Prostate gland (tissue), 2 donors: Measurements from ENCODE around the gene NTRK2. TPM values are rescaled to one million over a fixed set of nuclear protein-coding genes. Genes with fewer than 3 reads are reported as not detected.

Experiments used
- DNase-seq: peaks from one replicate; pipeline ENCODE4 v3.0.0-alpha.2; 2019; ENCODE audit warnings: low spot score
- H3K27ac ChIP-seq, 2 donors: fragments of 200-600 bp; sonication (generic); 2 replicates each; pipeline ENCODE4 v1.5.1; 2017 to 2019
- H3K27me3 ChIP-seq: fragments of 200-600 bp; sonication (generic); replicated peaks from 2 replicates; pipeline ENCODE4 v1.5.1; 2019; ENCODE audit not compliant: insufficient read depth
- H3K36me3 ChIP-seq, 2 donors: fragments of 200-600 bp; sonication (generic); 1 replicate in 1 of 2; 2 replicates in 1 of 2; pipeline versions ENCODE4 v1.5.1 to v1.8.1; 2017 to 2019
- H3K4me1 ChIP-seq: fragments of 200-600 bp; sonication (generic); replicated peaks from 2 replicates; pipeline ENCODE4 v1.5.1; 2019
- H3K4me3 ChIP-seq, 2 donors: fragments of 200-600 bp; sonication (generic); 2 replicates each; pipeline ENCODE4 v1.5.1; 2017 to 2019
- H3K9me3 ChIP-seq: fragments of 200-600 bp; sonication (generic); 2 replicates; pipeline ENCODE4 v1.5.1; 2017
- POLR2A ChIP-seq: fragments of 450-650 bp; IDR thresholded peaks from one replicate; pipeline ENCODE4 v1.6.1; 2016; ENCODE audit warnings: antibody characterized with exemption, mild to moderate bottlenecking
- POLR2AphosphoS5 ChIP-seq: sonication (generic); formaldehyde crosslinking; IDR thresholded peaks from one replicate; pipeline ENCODE4 v1.6.1; 2017; ENCODE audit warnings: antibody characterized with exemption
- WGBS: methylation state at CpG from one replicate; pipeline ENCODE4 v1.1.5; 2018; 5-methylcytosine and 5-hydroxymethylcytosine counted together
- intact Hi-C: fragments of 100-400 bp; cut with DNase I; formaldehyde crosslinking; loops from one replicate; pipeline ENCODE4 v1.14.2; 2022
- total RNA-seq, 2 donors: library from RNA; depleted of rRNA; stranded (reverse); fragments of >200 nt; gene quantifications; one replicate each; pipeline ENCODE4 v1.1.0, GENCODE V29; 2016
- TF ChIP-seq, protein P1 (sequence below), 4 experiments: fragments of 200-600 bp in 2 of 4; fragments of 450-650 bp in 2 of 4; sonication (generic) in 2 of 4; IDR thresholded peaks; 1 replicate in 3 of 4; 2 replicates in 1 of 4; pipeline ENCODE4 v1.5.1; 2016 to 2019; ENCODE audit warnings: antibody characterized with exemption in 4 of 4, mild to moderate bottlenecking in 2 of 4, moderate library complexity in 2 of 4

The NTRK2 gene
- total RNA-seq, 2 donors from 2014 or later = 2.3 to 11.1 TPM

DNA sequence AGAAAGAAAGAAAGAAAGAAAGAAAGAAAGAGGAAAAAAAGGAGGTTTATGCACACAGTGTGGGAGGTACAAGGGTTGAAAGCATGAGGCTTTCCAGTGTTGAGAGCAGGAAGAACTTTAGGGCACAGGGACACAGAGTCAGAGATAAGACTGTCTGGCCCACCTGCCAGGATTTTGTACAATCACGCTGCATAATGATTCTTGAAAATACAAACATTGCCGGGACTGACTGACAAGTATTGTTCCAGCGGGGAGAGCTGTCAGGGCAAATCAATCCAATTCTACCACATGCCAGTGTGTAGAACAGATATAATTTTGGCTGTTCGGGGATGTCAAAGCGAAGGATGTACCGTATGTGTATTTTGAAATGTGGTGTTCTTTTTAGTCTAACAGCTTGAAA is 254.7 kb downstream of the NTRK2 start:
- no peaks in the 10 kb centered on the region for H3K27me3 ChIP-seq
- WGBS = 86% methylated on average over 6 of the region's 6 CpGs
- H3K4me1 ChIP-seq = no peaks in the 10 kb centered on the region
- no peak overlapping the region for H3K27ac ChIP-seq
- H3K9me3 ChIP-seq = no peaks in the 10 kb centered on the region
- no peak for DNase-seq
- intact Hi-C loops = loop anchor here (10.0 kb wide), 1 partner anchor 69 kb away; no protein-coding TSS in a partner anchor
- no peak for TF ChIP-seq POLR2A
- TF ChIP-seq POLR2AphosphoS5 = no peak
- TF ChIP-seq, protein P1, sequence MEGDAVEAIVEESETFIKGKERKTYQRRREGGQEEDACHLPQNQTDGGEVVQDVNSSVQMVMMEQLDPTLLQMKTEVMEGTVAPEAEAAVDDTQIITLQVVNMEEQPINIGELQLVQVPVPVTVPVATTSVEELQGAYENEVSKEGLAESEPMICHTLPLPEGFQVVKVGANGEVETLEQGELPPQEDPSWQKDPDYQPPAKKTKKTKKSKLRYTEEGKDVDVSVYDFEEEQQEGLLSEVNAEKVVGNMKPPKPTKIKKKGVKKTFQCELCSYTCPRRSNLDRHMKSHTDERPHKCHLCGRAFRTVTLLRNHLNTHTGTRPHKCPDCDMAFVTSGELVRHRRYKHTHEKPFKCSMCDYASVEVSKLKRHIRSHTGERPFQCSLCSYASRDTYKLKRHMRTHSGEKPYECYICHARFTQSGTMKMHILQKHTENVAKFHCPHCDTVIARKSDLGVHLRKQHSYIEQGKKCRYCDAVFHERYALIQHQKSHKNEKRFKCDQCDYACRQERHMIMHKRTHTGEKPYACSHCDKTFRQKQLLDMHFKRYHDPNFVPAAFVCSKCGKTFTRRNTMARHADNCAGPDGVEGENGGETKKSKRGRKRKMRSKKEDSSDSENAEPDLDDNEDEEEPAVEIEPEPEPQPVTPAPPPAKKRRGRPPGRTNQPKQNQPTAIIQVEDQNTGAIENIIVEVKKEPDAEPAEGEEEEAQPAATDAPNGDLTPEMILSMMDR (IDR thresholded peaks at IDR 0.05) = no peak
- H3K4me3 ChIP-seq = no peak overlapping the region
- H3K36me3 ChIP-seq = no peaks in the 10 kb centered on the region

DNA sequence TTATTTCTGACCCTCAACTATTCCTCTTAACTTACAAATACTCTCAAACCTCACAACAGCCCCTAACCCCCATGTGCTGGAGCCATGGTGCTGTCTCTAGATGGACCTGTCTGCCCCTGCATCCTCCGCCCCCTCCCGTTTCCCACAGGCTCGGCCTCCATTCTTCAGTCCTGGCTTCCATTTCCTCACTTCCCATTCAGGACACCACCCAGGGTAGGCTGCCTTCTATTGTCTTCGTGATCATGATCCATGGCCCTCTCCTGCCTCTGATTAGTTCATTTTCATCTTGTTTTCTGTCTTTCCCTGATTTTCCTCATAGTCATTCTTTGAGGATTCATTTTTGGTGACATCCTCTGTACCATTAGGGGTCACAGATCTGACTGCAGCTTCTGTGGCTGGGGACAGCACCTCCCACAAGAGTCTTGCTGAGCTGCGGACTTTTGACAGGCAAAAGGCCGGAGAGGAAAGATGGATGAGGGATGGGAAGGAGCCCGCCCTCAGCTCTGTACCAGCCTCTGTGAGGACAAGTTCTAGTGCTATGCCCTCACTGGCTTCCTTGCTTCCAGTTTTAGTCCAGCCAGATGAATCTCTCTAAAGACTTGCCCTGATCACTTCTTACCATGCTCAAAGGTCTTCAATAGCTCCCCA is 255.8 kb downstream of the NTRK2 start:
- Histone ChIP-seq H3K27ac (no peak overlapping the region), H3K36me3 (no peaks in the 10 kb centered on the region), H3K4me1 (no peaks in the 10 kb centered on the region), H3K9me3 (no peaks in the 10 kb centered on the region), H3K4me3 (no peak overlapping the region), H3K27me3 (no peaks in the 10 kb centered on the region)
- DNase-seq = no peak
- no peak for TF ChIP-seq POLR2AphosphoS5
- no peak for TF ChIP-seq POLR2A
- TF ChIP-seq, protein P1 (IDR thresholded peaks at IDR 0.05) = no peak
- intact Hi-C loops = loop anchor here (10.0 kb wide), 1 partner anchor 71 kb away; no protein-coding TSS in a partner anchor
- WGBS = 94% methylated on average over 7 of the region's 7 CpGs

DNA sequence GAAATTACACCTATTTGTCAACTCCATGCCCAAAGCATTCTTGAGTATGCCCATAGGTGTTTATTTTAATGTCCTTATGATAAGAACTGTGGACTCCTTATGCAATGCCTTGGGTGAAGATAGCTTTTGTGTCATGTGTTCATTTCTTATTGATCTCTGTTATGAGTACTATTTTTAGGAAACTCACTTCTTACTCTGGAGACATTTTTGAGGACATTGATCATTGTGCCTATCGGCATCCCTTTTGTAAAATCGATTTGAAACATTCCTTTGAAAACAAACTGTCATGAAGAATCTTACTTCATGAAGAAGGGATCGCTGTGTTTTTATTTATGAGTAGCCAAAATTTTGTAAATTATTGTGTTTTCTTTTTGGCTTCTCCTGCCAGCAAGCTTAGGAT is 257.3 kb downstream of the NTRK2 start:
- TF ChIP-seq POLR2A = no peak
- TF ChIP-seq, protein P1 (IDR thresholded peaks at IDR 0.05) = no peak
- no peak for TF ChIP-seq POLR2AphosphoS5
- H3K9me3 ChIP-seq = no peaks in the 10 kb centered on the region
- no peak overlapping the region for H3K27ac ChIP-seq
- intact Hi-C loops = loop anchor here (10.0 kb wide), 1 partner anchor 72 kb away; no protein-coding TSS in a partner anchor
- WGBS = over 99% methylated on average over 3 of the region's 3 CpGs
- DNase-seq = no peak
- H3K27me3 ChIP-seq = no peaks in the 10 kb centered on the region
- H3K4me1 ChIP-seq = no peaks in the 10 kb centered on the region
- H3K4me3 ChIP-seq = no peak overlapping the region
- no peaks in the 10 kb centered on the region for H3K36me3 ChIP-seq

DNA sequence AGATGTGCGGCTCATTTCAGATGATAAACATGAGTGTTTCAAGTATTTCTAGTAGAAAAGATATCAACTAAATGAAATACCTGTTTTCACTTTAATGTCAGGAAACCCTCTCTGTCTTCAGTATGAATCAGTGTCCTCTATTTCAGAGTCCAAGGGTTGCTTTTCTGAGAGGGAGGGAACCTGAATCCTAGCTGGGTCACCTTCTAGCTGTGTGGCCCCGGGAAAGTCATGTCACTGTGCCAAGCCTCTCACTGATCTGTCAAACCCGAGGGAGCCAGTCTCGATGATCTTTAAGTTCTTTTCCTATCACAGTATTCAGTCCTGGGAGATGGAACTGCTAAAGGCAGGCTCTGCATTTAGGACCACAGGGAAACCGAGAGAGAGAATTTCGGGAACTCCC is 258.9 kb downstream of the NTRK2 start:
- WGBS = 88% methylated on average over 6 of the region's 6 CpGs
- intact Hi-C loops = loop anchor here (10.0 kb wide), 1 partner anchor 74 kb away; no protein-coding TSS in a partner anchor
- H3K9me3 ChIP-seq = no peaks in the 10 kb centered on the region
- no peaks in the 10 kb centered on the region for H3K4me1 ChIP-seq
- H3K27me3 ChIP-seq = no peaks in the 10 kb centered on the region
- TF ChIP-seq, protein P1 (IDR thresholded peaks at IDR 0.05) = no peak
- TF ChIP-seq POLR2AphosphoS5 (no peak), POLR2A (no peak)
- DNase-seq = no peak
- H3K27ac ChIP-seq = no peak overlapping the region
- no peak overlapping the region for H3K4me3 ChIP-seq
- no peaks in the 10 kb centered on the region for H3K36me3 ChIP-seq

DNA sequence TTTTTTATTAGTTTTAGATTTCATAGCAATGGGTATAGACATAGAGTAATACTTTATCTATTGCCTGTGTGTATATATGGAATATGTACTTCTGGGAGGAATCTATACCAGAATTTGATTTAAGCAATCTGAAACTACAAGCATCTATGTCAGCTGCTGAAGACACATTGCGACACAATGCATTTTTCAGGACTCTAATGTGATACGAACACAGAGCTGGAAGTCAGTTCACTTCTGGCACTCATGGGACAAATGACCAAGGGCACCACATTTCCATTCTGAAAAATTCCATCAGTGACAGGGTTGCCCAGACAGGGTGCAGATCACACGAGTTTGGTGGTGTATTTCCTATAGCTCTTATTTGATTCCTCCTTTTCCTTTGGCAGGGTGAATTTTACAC is 259.5 kb downstream of the NTRK2 start:
- WGBS = 90% methylated on average over 3 of the region's 3 CpGs
- H3K36me3 ChIP-seq = no peaks in the 10 kb centered on the region
- no peak overlapping the region for H3K4me3 ChIP-seq
- H3K9me3 ChIP-seq = no peaks in the 10 kb centered on the region
- no peak for DNase-seq
- H3K4me1 ChIP-seq = no peaks in the 10 kb centered on the region
- intact Hi-C loops = loop anchor here (10.0 kb wide), 1 partner anchor 74 kb away; no protein-coding TSS in a partner anchor
- no peaks in the 10 kb centered on the region for H3K27me3 ChIP-seq
- TF ChIP-seq POLR2A = no peak
- no peak overlapping the region for H3K27ac ChIP-seq
